ENCODE measurements around the gene RAD18.

RAD18 gene

GRCh38 chr3:8984526-8984925 is 21.3 kb upstream of the RAD18 start:
- DNase-seq = no peak

GRCh38 chr3:8984081-8984480 is 20.8 kb upstream of the RAD18 start:
- DNase-seq = no peak

GRCh38 chr3:8983591-8983990 is 20.3 kb upstream of the RAD18 start:
- no peak for DNase-seq

GRCh38 chr3:8983026-8983425 is 19.8 kb upstream of the RAD18 start:
- DNase-seq = no peak

- DNase-seq = no peak
These were observed 19.2 kb upstream of the RAD18 start for GRCh38 chr3:8982509-8982908.

GRCh38 chr3:8981700-8982099 is 18.4 kb upstream of the RAD18 start:
- DNase-seq = no peak

GRCh38 chr3:8981296-8981695 is 18.0 kb upstream of the RAD18 start:
- DNase-seq = no peak

- DNase-seq = no peak
These were observed 17.5 kb upstream of the RAD18 start for GRCh38 chr3:8980756-8981257.

GRCh38 chr3:8979262-8979661 is 16.0 kb upstream of the RAD18 start:
- no peak for DNase-seq

- DNase-seq = no peak
These were observed 15.3 kb upstream of the RAD18 start for GRCh38 chr3:8978551-8978950.

- no peak for DNase-seq
These were observed 13.4 kb upstream of the RAD18 start for GRCh38 chr3:8976540-8977182.

- no peak for DNase-seq
These were observed 12.1 kb upstream of the RAD18 start for GRCh38 chr3:8975081-8976020.

- DNase-seq = no peak
These were observed 11.2 kb upstream of the RAD18 start for GRCh38 chr3:8974458-8974857.

GRCh38 chr3:8972639-8973038 is 9.4 kb upstream of the RAD18 start:
- no peak for DNase-seq

- no peak for DNase-seq
These were observed 7.8 kb upstream of the RAD18 start for GRCh38 chr3:8970971-8971589.

GRCh38 chr3:8969241-8969640 is 6.0 kb upstream of the RAD18 start:
- no peak for DNase-seq

GRCh38 chr3:8968375-8968882 is 5.2 kb upstream of the RAD18 start:
- no peak for DNase-seq

- no peak for DNase-seq
These were observed 4.3 kb upstream of the RAD18 start for GRCh38 chr3:8967553-8967952.

- no peak for DNase-seq
These were observed 3.6 kb upstream of the RAD18 start for GRCh38 chr3:8966820-8967348.

GRCh38 chr3:8966150-8966819 is 3.0 kb upstream of the RAD18 start:
- no peak for DNase-seq

- DNase-seq = no peak
These were observed 1.4 kb upstream of the RAD18 start for GRCh38 chr3:8964436-8965370.

All from 8988T (cell line).